HG03457 (cell line): Measurements from ENCODE around the gene SGMS1.

ENCODE experiments used
- ATAC-seq: cut with Tn5 transposase; IDR thresholded peaks from one replicate; pipeline ENCODE4 v1.9.1; 2021; ENCODE audit warnings: moderate number of reproducible peaks; ENCODE audit not compliant: unreplicated experiment

SGMS1 gene

GRCh38 chr10:50613150-50613549 lies 10.6 kb downstream of the SGMS1 start:
- ATAC-seq: peak; percentile 48

- no peak for ATAC-seq
Observed at GRCh38 chr10:50610368-50610767, 13.4 kb downstream of the SGMS1 start.

GRCh38 chr10:50607356-50607925 lies 16.3 kb downstream of the SGMS1 start:
- ATAC-seq: no peak

DNA sequence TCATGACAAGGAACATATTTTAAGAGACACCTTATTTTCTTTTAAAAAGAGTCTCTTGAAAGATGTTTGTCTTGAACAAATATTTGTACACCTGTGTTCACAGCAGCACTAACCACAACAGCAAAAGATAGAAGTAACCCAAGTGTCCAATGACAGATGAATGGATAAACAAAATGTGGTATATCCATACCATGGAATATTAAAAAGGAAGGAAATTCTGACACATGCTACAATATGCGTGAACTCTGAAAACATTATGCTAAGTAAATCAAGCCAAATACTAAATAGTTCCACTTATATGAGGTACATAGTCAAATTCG lies 17.8 kb downstream of the SGMS1 start:
- ATAC-seq: no peak

DNA sequence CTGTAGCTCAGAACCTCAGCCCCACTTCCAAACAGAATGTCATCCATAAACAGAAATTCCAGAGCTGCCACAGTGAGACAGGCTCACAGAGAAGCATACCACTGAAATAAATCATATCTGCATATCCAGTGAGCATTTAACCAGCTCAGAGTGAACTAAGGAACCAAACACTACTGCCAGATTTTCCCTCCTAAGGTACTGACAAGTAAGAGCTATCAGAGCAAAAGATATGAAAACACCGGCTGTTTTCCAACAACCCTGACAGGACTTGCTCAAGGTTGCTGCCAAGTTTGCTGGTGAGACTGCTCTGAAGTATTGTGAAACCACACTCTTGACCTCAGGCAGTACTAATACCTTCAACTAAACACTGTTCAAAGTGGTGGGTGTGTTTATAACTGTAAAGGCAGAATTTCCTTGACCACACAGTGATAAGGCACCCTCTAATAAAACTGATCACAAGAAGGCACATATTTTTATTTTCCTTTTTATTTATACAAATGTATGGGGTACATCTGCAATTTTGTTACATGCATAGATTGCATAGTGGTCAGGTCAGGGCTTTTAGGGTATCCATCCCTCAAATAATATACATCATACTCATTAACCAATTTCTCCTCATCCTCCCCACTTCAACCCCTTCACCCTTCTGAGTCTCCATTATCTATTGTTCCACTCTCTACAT lies 18.3 kb downstream of the SGMS1 start:
- peak; percentile 84 for ATAC-seq

DNA sequence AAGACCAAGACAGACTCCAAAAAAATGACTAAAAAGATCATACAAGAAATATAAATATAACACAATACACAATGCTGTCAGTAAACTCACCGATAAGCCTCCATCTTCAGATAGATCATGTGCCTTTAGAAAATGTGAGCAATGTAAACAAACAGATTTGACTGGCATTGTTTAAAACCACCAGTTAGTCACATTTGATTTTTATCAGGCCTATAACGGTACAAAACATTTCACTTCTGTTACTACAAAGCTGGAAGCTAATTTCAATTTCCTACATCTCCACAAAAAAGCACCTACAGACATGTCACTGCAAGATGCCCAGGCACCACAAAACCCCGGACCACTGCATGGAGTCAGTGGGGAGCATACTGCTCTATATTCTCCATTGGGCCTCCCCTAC lies 18.9 kb downstream of the SGMS1 start:
- ATAC-seq: no peak

DNA sequence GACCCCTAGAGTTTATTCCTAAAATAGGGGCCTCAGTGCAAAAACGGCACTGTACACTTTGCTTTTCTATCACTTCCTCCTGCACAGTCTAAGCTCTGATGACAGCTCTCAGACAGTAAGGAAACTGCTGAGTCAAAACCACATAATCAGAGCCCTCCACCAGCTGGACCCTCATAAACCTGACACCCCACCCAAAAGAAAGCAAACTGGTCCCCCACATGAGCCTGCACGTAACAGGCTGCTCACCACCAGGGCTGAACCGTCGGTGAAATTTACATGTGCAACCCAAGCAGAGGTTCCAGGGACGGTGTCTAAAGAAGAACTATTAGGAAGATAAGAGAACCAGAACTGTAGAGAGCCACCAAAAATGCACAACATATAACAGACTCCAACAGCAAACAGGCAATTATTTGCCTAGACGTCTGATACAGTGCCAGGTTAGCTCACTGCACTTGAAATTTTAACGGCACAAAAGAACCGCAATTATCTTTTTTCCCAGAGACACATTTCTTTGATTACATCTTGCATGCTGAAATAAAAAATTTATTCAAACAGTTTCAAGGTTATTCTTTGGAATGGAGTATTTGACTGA lies 19.6 kb downstream of the SGMS1 start:
- ATAC-seq: no peak

GRCh38 chr10:50603151-50603850 lies 20.5 kb downstream of the SGMS1 start:
- no peak for ATAC-seq

DNA sequence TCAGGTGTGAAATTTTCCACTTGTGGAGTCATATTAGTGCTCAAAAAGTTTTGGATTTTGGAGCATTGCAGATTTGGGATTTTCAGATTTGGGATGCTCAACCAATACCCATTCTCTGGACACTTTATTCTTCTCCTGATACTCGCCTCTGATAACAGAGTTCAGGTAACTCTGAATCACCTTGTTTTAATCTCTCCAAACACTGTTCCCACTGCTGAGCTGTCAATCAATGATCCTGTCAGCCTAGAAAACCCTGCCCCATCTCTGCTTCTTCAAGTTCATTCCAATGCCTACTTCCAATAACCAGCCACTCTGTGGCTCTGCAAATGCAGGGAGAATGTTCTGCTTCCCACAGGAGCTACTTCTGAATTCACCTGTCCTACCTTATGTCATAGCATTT lies 21.8 kb downstream of the SGMS1 start:
- ATAC-seq: no peak

DNA sequence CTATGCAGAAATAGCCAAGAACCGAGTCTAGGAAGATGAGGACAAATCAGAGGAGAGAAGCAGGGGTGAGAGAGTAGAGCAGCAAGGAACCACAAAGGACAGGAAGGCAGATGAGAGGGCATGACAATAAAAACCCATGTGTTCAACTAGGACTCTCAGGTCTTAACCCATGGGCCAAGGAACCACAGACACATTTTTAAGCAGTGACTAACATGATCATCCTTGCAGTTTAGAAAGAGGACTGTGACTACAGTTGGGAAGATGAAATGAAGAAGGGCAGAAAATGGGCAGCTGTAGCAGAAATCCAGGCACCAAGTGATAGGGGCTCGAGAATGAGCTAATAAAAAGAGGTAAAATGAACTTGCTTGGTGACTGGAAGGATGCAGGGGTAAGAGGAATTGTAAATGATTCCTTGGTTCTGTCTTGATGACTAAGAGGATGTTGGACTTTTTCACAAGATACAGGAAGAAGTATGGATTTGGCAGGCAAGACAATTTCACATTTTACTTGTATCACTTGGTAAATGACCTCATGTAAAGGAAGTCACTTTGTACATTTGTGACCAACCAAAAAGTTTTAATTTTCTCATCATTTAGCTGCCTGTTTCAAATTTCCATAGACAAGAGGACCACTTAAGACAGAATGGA lies 22.8 kb downstream of the SGMS1 start:
- ATAC-seq: no peak

DNA sequence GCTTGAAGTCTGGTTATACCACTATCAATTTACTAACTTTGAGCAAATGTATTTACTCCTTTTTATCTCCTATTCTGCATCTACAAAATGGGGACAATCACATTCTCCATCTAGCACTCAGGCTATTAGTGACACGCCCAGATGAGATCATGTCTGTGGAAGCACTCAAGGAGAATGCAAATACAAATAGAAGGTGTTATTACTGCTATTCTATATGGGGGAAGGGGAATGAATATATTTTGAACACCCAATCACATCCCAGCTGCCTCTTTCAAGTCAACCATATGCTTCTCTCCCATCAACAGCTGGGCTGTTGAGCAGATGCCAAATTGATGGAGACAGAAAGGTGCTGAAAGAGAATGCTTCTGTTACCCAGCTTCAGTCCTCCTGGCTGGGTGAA lies 23.5 kb downstream of the SGMS1 start:
- ATAC-seq: no peak

DNA sequence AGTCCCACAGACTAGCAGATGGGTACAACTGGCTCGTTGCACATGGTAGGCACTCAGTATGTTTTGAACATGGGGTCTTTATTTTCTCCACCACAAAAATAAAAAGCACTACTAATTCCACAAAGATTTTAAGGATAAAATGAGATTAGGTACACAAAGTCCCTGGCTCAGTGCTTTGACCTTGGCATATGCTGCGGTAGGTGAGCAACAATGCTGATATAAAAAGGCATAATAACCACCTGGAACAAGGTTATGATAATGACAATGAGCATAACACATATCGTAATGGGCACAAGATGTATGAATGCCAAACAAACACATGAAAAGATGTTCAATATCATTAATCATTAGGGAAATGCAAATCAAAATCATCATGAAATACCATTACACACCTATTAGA lies 26.9 kb downstream of the SGMS1 start:
- ATAC-seq: no peak

DNA sequence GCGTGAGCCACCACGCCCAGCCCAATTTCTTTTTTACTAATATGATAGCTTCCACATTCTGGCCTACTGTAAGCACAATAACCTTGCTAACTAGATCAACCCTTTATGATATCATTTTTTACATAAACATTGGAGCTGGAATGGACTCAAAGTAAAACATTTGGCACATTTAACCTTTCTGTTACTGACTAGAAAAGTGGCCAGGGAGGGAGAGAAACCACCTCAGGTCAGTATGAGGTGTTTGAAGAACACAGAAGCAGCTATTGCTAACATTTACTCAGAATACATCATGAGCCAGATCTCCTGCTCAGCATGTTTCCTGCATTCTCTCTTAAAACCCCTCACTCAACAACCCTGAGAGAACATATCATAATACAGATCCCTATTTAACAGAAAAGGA lies 27.3 kb downstream of the SGMS1 start:
- ATAC-seq: no peak

DNA sequence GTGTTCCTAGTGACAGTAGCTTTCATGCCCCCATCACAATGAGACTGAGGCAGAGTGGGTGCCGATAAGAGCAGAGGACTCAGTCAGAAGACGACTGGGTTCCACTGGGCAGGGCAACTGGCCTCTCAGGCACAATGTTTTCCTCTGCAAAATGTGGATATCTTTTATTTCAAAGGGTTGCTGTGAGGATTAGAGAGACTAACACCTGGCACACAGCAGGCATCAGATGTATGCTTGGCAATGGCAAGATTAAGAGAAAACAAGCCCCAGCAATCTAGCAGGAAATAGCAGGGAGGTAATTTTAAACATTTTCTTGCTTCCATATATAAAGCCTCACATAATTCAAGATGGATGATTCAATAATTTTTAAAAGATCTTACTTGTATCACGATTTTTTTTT lies 28.0 kb downstream of the SGMS1 start:
- no peak for ATAC-seq

DNA sequence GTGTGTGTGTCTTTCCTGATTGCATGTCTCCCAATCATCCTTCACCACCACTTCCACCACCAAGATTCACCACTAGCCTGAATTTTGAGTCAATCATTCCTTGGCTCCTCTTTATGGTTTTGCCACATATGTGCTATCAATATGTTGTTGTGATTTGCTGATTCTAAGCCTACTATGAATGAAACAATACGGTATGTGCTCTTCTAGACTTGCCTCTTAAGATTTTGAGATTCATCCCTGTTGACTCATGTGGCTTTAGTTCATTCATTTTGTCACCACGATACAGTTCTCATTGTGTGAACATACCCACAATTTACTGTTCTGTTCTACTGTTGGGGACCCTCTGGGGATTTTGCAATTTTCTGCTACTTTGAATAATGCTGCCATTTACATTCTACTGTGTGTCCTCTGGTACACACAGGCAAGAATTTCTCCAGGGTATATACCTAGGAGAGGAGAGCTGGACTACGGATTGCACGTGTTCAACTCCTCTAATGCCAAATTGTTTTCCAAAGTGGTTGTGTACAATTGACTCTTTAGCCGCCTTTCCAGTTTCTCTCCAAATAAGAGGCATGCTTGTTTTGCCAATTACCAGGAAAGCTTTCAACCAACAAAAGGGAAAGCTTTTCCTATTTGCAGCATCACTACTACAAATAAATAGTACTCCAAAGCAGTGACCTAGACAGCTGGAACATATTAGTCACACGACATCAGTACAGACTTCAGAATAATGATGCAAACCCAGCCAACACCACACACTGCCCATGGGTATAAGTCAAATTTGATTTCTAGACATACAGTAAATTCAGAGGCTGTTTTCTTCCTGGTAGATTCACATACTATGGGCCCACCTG lies 30.0 kb downstream of the SGMS1 start:
- ATAC-seq: no peak

GRCh38 chr10:50592961-50593418 lies 30.8 kb downstream of the SGMS1 start:
- ATAC-seq: no peak

DNA sequence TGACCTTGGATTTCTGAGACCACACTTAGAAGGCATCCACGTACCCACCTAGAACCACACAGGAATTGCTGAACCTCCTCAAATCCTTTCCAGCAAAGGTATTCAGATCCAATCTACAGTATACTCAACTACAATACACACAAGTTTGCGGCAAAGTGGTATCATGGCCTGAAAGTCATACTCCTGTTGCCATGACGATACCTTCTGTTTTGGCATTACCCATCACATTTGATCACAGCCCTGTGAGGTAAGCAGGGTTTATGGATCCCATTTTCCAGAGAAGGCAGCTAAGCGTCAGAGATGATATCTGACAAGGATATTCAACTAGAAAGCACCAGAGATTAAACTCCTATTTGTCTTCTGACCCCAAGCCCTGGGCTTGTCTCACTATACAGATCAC lies 32.8 kb downstream of the SGMS1 start:
- no peak for ATAC-seq

DNA sequence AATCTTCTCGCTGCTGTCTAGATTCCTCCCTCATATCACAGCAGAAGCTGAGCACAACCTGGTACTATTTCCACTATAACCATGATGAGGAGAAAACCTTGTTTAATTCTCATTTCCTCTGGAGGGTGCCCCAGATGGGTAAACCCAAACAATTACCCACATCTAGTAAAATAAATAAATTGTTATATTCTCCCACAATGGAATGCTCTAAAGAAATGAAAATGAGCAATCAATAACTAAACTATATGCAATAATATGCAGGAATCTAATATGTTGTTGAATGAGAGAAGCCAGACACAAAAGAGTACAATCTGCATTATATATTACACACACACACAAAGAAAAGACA lies 37.0 kb downstream of the SGMS1 start:
- no peak for ATAC-seq

DNA sequence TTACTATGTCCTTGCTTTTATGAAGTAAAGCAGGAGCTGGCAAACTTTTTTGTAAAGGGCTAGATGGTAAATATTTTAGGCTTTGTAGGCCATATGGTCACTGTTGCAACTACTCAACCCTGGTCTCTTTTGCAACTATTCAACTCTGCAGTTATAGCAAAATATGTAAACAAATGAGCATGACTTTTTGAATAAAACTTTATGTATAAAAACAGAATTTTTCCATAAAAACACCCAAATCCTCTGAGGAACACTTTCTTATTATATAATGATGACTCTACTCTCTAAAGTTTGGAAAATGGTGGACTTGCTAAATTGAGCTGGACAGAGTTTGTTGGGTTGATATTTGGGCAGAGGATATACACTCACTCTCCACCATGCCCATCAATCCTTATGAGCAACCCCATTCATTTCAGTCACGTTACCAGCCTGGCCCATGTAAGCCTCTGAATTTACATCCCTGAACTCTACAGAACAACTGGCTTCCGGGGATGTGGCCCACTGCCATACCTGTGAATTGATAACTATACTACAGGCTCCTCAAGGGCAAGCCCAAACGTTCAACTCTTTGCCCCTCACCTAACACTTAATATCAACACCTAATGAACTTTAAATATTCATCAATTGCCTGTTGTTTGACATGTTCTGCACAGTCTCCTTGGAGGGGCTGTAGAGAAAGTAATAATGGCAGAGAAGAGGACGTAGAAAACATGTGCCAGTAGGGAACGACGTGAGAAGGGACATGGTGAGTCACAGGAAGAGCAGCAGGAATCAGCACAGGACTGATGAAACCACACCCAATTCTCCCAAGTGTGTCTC lies 37.6 kb downstream of the SGMS1 start:
- no peak for ATAC-seq
